Measurements from ENCODE around the gene LRRFIP1. TPM values are rescaled to one million over a fixed set of nuclear protein-coding genes. Genes with fewer than 3 reads are reported as not detected.

LRRFIP1 gene
- total and polyA plus RNA-seq, 10 donors, result 40.4 to 164 (median 124) TPM

DNA sequence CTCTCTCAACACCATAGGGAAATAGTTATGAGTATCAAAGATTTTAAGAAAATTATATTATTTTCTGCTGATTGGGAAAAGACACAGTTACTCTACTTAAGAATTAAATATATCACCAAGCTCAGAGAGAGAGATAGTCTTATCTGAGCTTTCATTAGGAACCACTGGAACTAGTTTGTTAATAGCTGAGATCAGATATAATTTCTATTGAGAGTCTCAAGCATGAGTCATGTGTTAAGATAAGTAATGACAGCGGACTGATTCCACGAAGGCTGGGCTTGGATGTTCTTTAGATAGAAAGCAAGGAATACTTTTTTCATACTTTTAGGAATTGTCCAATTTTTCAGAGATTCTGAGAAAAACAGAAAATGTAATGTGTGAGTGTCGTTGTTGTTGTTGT is 126.8 kb downstream of the LRRFIP1 start:
- DNase-seq, result no peak
- Histone ChIP-seq H3K36me3 (peaks cover 5 to 100% (median 96%) of the 10 kb centered on the region in 6 donors), H3K27me3 (replicated peaks in 1 of 7) (no peaks in the 10 kb centered on the region), H3K4me3 (no peak overlapping the region), H3K27ac (no peak overlapping the region), H3K9me3 (no peaks in the 10 kb centered on the region), H3K4me1 (peaks cover 0 to 9% (median 0%) of the 10 kb centered on the region in 6 donors)
- 84 to 95% (median 91%) methylated on average over 3 of the region's 3 CpGs for WGBS, 5 donors
- intact Hi-C loops (cut with DNase I; ENCODE audit: low total_unique reads), result no loop called here
- TF ChIP-seq POLR2A (IDR thresholded peaks at IDR 0.05) (no peak), POLR2AphosphoS5 (IDR thresholded peaks at IDR 0.05) (no peak)
- TF ChIP-seq, protein P1, sequence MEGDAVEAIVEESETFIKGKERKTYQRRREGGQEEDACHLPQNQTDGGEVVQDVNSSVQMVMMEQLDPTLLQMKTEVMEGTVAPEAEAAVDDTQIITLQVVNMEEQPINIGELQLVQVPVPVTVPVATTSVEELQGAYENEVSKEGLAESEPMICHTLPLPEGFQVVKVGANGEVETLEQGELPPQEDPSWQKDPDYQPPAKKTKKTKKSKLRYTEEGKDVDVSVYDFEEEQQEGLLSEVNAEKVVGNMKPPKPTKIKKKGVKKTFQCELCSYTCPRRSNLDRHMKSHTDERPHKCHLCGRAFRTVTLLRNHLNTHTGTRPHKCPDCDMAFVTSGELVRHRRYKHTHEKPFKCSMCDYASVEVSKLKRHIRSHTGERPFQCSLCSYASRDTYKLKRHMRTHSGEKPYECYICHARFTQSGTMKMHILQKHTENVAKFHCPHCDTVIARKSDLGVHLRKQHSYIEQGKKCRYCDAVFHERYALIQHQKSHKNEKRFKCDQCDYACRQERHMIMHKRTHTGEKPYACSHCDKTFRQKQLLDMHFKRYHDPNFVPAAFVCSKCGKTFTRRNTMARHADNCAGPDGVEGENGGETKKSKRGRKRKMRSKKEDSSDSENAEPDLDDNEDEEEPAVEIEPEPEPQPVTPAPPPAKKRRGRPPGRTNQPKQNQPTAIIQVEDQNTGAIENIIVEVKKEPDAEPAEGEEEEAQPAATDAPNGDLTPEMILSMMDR (IDR thresholded peaks at IDR 0.05 in 8 of 11, conservative IDR thresholded peaks at IDR 0.05 in 3 of 11), result no peak

DNA sequence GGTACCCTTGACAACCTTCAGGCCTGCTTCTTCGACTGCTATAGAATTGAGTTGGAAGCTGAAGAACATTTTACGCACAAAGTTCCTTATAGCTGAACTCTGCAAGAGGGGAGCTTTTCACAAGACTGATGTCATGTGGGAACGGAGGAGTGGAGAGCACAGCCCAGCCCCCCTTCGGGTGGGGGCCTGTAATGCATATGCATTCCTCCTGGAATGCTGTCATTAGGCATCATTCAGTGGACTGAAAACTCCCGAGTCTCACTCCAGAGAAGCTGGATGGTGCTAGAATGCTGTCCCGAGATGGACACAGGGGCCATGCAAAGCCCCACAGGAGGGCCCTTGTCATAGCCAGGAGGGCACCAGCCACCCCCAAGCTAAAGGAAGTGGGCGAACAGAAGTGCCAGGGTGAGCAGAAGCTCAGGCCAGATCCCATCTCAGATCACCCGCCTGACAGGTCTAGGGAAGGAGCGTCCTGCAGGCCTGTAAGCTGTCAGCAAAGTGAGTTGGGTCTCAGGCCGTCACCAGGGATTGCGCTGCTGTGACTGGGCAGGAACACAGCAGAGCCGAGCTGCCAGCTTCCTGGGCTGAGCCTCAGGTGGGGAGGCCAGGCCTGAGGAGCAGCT is 127.3 kb downstream of the LRRFIP1 start:
- H3K27ac ChIP-seq, result no peak overlapping the region
- H3K9me3 ChIP-seq, result no peaks in the 10 kb centered on the region
- no peak for DNase-seq
- TF ChIP-seq POLR2AphosphoS5 (IDR thresholded peaks at IDR 0.05), result peak in 2 of 3 donors; percentile 16 to 59
- TF ChIP-seq, protein P1 (IDR thresholded peaks at IDR 0.05 in 8 of 11, conservative IDR thresholded peaks at IDR 0.05 in 3 of 11), result no peak
- no peak overlapping the region for H3K4me3 ChIP-seq
- intact Hi-C loops (cut with DNase I; ENCODE audit: low total_unique reads), result no loop called here
- no peaks in the 10 kb centered on the region for H3K27me3 ChIP-seq (replicated peaks in 1 of 7)
- peaks cover 5 to 100% (median 96%) of the 10 kb centered on the region in 6 donors for H3K36me3 ChIP-seq
- 79 to 91% (median 90%) methylated on average over 6 to 12 of the region's 12 CpGs for WGBS, 5 donors
- peaks cover 0 to 9% (median 0%) of the 10 kb centered on the region in 6 donors for H3K4me1 ChIP-seq

GRCh38 chr2:237757616-237758015 is 130.2 kb downstream of the LRRFIP1 start:
- WGBS, 5 donors, result 91 to 95% (median 92%) methylated on average over 10 of the region's 10 CpGs
- no peak overlapping the region for H3K27ac ChIP-seq
- peaks cover 0 to 5% (median 0%) of the 10 kb centered on the region in 6 donors for H3K4me1 ChIP-seq
- no peaks in the 10 kb centered on the region for H3K9me3 ChIP-seq
- TF ChIP-seq, protein P1 (IDR thresholded peaks at IDR 0.05 in 8 of 11, conservative IDR thresholded peaks at IDR 0.05 in 3 of 11), result no peak
- TF ChIP-seq POLR2AphosphoS5 (IDR thresholded peaks at IDR 0.05) (no peak), POLR2A (IDR thresholded peaks at IDR 0.05) (no peak)
- no peak overlapping the region for H3K4me3 ChIP-seq
- DNase-seq, result no peak
- peaks cover 13 to 100% (median 96%) of the 10 kb centered on the region in 6 donors for H3K36me3 ChIP-seq
- intact Hi-C loops (cut with DNase I; ENCODE audit: low total_unique reads), result no loop called here
- no peaks in the 10 kb centered on the region for H3K27me3 ChIP-seq (replicated peaks in 1 of 7)

DNA sequence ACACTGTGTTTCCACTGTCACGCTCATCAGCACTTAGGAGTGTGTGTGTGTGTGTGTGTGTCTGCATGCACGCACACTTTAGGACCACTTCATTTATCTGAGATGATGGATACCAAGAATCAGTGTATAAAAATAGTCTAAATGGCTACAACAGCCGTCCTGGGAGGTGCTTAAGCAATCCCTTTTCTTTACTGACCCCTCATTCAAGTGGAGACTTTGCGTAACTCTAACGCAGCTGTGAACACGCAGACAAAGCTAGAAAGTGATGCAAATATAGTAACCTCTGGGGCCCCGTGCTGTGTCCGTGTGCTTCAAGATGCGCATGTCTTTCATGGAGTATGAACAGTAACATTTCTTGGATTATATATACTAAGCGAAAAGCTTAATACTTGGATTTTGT is 130.8 kb downstream of the LRRFIP1 start:
- Histone ChIP-seq H3K27me3 (replicated peaks in 1 of 7) (no peaks in the 10 kb centered on the region), H3K4me3 (no peak overlapping the region), H3K4me1 (no peaks in the 10 kb centered on the region), H3K36me3 (peaks cover 13 to 100% (median 96%) of the 10 kb centered on the region in 6 donors), H3K27ac (no peak overlapping the region), H3K9me3 (no peaks in the 10 kb centered on the region)
- TF ChIP-seq POLR2A (IDR thresholded peaks at IDR 0.05), result no peak
- TF ChIP-seq, protein P1 (IDR thresholded peaks at IDR 0.05 in 8 of 11, conservative IDR thresholded peaks at IDR 0.05 in 3 of 11), result no peak
- TF ChIP-seq POLR2AphosphoS5 (IDR thresholded peaks at IDR 0.05), result no peak
- intact Hi-C loops (cut with DNase I; ENCODE audit: low total_unique reads), result no loop called here
- 80 to 91% (median 90%) methylated on average over 10 of the region's 10 CpGs for WGBS, 5 donors
- no peak for DNase-seq

Measured in spleen (tissue), 11 donors.